Vagina (tissue), 2 donors: ENCODE data around the gene ATOH8. TPM values are rescaled to one million over a fixed set of nuclear protein-coding genes. Genes with fewer than 3 reads are reported as not detected.
"Not testable (repeated sequence)": the region's sequence is repeated elsewhere in the genome, so short reads cannot be mapped to it uniquely, and the experiment has no call there.

Source experiments
- DNase-seq, 2 donors: peaks; one replicate each; pipeline ENCODE4 v3.0.0-alpha.2; 2017; ENCODE audit errors: extremely low spot score in 2 of 2
- H3K27ac ChIP-seq: fragments of 200-600 bp; sonication (generic); one replicate; pipeline ENCODE4 v1.5.1; 2019
- H3K27me3 ChIP-seq: fragments of 200-600 bp; sonication (generic); one replicate; pipeline ENCODE4 v1.5.1; 2019
- H3K36me3 ChIP-seq, 2 donors: fragments of 200-600 bp; sonication (generic); one replicate each; pipeline ENCODE4 v1.5.1; 2017 to 2019
- H3K4me1 ChIP-seq: fragments of 200-600 bp; sonication (generic); one replicate; pipeline ENCODE4 v1.5.1; 2019
- H3K4me3 ChIP-seq, 2 donors: fragments of 200-600 bp; sonication (generic); 1 replicate in 1 of 2; 2 replicates in 1 of 2; pipeline ENCODE4 v1.5.1; 2016 to 2019
- H3K9me3 ChIP-seq: fragments of 200-600 bp; sonication (generic); one replicate; pipeline ENCODE4 v1.5.1; 2019
- CTCF ChIP-seq, 3 experiments: fragments of 450-650 bp in 2 of 3; fragments of 200-600 bp in 1 of 3; sonication (generic) in 1 of 3; IDR thresholded peaks; one replicate each; pipeline ENCODE4 v1.5.1; 2017 to 2019; ENCODE audit warnings: antibody characterized with exemption in 3 of 3, mild to moderate bottlenecking in 2 of 3, moderate library complexity in 2 of 3
- POLR2A ChIP-seq, 2 donors: fragments of 450-650 bp; IDR thresholded peaks; one replicate each; pipeline ENCODE4 v1.6.1; 2017; ENCODE audit warnings: antibody characterized with exemption in 2 of 2, mild to moderate bottlenecking in 2 of 2, moderate library complexity in 2 of 2
- POLR2AphosphoS5 ChIP-seq, 2 donors: sonication (generic); formaldehyde crosslinking; IDR thresholded peaks; one replicate each; pipeline ENCODE4 v1.9.0; 2017; ENCODE audit warnings: antibody characterized with exemption in 2 of 2, mild to moderate bottlenecking in 2 of 2, low read depth in 1 of 2; ENCODE audit not compliant: insufficient read depth in 1 of 2
- intact Hi-C: fragments of 100-400 bp; cut with DNase I; formaldehyde crosslinking; loops from one replicate; pipeline ENCODE4 v1.15.1; 2023
- total RNA-seq: library from RNA; depleted of rRNA; stranded (reverse); fragments of >200 nt; gene quantifications from one replicate; pipeline ENCODE4 v1.2.3, GENCODE V29; 2016

The ATOH8 gene
- total RNA-seq, 1 donor from 2014 or later, result 66.5 TPM

GRCh38 chr2:85826990-85827878 lies 73.4 kb downstream of the ATOH8 start:
- TF ChIP-seq POLR2AphosphoS5 (IDR thresholded peaks at IDR 0.05; ENCODE audit: insufficient read depth in 1 of 2, low read depth in 1 of 2) (no peak), CTCF (IDR thresholded peaks at IDR 0.05) (peak; percentile 84 to 96 (median 95))
- H3K27me3 ChIP-seq, result no peaks in the 10 kb centered on the region
- DNase-seq, result no peak
- peak overlapping the region; percentile 44 for H3K27ac ChIP-seq
- no peaks in the 10 kb centered on the region for H3K9me3 ChIP-seq
- peak overlapping the region; percentile 15 to 37 for H3K4me3 ChIP-seq
- H3K36me3 ChIP-seq, result no peaks in the 10 kb centered on the region
- intact Hi-C loops, result loop anchor here (5.0 to 10.0 kb wide), 2 partner anchors 58 to 245 kb away; partner anchors contain the start of gene ST3GAL5
- H3K4me1 ChIP-seq, result peaks cover 11% of the 10 kb centered on the region

GRCh38 chr2:85827879-85828569 lies 74.2 kb downstream of the ATOH8 start:
- no peaks in the 10 kb centered on the region for H3K9me3 ChIP-seq
- intact Hi-C loops, result loop anchor here (5.0 to 10.0 kb wide), 2 partner anchors 57 to 244 kb away; partner anchors contain the start of gene ST3GAL5
- no peaks in the 10 kb centered on the region for H3K27me3 ChIP-seq
- H3K27ac ChIP-seq, result no peak overlapping the region
- H3K36me3 ChIP-seq, result no peaks in the 10 kb centered on the region
- DNase-seq, result no peak
- peaks cover 11% of the 10 kb centered on the region for H3K4me1 ChIP-seq
- TF ChIP-seq CTCF (IDR thresholded peaks at IDR 0.05) (no peak), POLR2A (IDR thresholded peaks at IDR 0.05) (no peak), POLR2AphosphoS5 (IDR thresholded peaks at IDR 0.05; ENCODE audit: insufficient read depth in 1 of 2, low read depth in 1 of 2) (no peak)
- peak overlapping the region; percentile 15 to 37 for H3K4me3 ChIP-seq

- DNase-seq, result no peak
- TF ChIP-seq POLR2A (IDR thresholded peaks at IDR 0.05) (no peak), CTCF (IDR thresholded peaks at IDR 0.05) (no peak), POLR2AphosphoS5 (IDR thresholded peaks at IDR 0.05; ENCODE audit: insufficient read depth in 1 of 2, low read depth in 1 of 2) (no peak)
Observed at GRCh38 chr2:85828725-85829124, 74.9 kb downstream of the ATOH8 start.

GRCh38 chr2:85829394-85829793 lies 75.6 kb downstream of the ATOH8 start:
- not testable (repeated sequence) for H3K27me3 ChIP-seq, H3K27ac ChIP-seq, DNase-seq, H3K4me3 ChIP-seq, H3K36me3 ChIP-seq, H3K9me3 ChIP-seq
- intact Hi-C loops, result loop anchor here (5.0 to 10.0 kb wide), 2 partner anchors 55 to 243 kb away; partner anchors contain the start of gene ST3GAL5
- peaks cover 11% of the 10 kb centered on the region for H3K4me1 ChIP-seq

More at GRCh38 chr2:85828725-85829124, 74.9 kb downstream of the ATOH8 start:
- Histone ChIP-seq H3K36me3 (no peaks in the 10 kb centered on the region), H3K4me1 (peaks cover 11% of the 10 kb centered on the region), H3K4me3 (no peak overlapping the region), H3K27ac (no peak overlapping the region), H3K9me3 (no peaks in the 10 kb centered on the region), H3K27me3 (no peaks in the 10 kb centered on the region)
- intact Hi-C loops, result loop anchor here (5.0 to 10.0 kb wide), 2 partner anchors 56 to 244 kb away; partner anchors contain the start of gene ST3GAL5

- no peak for DNase-seq
- no peaks in the 10 kb centered on the region for H3K36me3 ChIP-seq
- no peaks in the 10 kb centered on the region for H3K27me3 ChIP-seq
- no peaks in the 10 kb centered on the region for H3K9me3 ChIP-seq
- H3K4me3 ChIP-seq, result no peak overlapping the region
- no peak overlapping the region for H3K27ac ChIP-seq
- no peak for TF ChIP-seq POLR2AphosphoS5 (IDR thresholded peaks at IDR 0.05; ENCODE audit: insufficient read depth in 1 of 2, low read depth in 1 of 2)
- no peak for TF ChIP-seq CTCF (IDR thresholded peaks at IDR 0.05)
- no peak for TF ChIP-seq POLR2A (IDR thresholded peaks at IDR 0.05)
- intact Hi-C loops, result no loop called here
- H3K4me1 ChIP-seq, result peaks cover 11% of the 10 kb centered on the region
Observed at GRCh38 chr2:85830645-85831044, 76.9 kb downstream of the ATOH8 start.
